ENCODE results near the gene RMRP.

Gene RMRP

DNA sequence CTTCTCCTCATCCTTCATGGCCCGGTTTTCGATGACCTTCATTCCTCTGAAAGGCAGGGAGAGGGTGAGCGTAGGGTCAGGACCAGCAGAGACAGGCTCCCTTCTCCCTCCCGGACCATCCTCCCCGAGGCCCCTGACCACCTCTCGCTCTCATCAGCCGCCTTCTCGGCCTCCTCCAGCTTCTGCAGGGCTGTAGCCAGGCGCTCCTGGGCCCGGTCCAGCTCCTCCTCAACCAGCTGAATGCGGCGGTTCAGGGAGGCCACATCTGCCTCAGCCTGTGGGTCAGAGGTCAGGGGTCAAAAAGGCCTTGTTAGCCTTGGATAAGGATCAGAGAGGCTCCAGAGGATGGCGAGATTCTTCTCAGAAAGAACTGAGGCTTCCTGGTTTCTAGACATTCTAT is 27.7 kb upstream of the RMRP start:
- Histone ChIP-seq H3F3A (ENCODE audit: insufficient read depth, low read length) (no peaks in the 10 kb centered on the region), H3K9ac (ENCODE audit: low read length) (no peak overlapping the region), H3K4me2 (ENCODE audit: low read length) (no peak overlapping the region), H3K36me3 (ENCODE audit: insufficient read depth, low read length) (no peaks in the 10 kb centered on the region), H4K20me1 (ENCODE audit: insufficient read depth, low read length) (no peaks in the 10 kb centered on the region), H3K27me3 (ENCODE audit: insufficient read depth, low read length) (no peaks in the 10 kb centered on the region; the same call in 1 of the 2 replicates), H3K79me2 (ENCODE audit: insufficient read depth, low read length) (no peaks in the 10 kb centered on the region), H3K9me3 (ENCODE audit: low read length) (no peaks in the 10 kb centered on the region), H2AFZ (ENCODE audit: low read length) (no peak overlapping the region), H3K4me1 (ENCODE audit: insufficient read depth, low read length, severe bottlenecking) (peaks cover 34% of the 10 kb centered on the region), H3K27ac (ENCODE audit: low read depth, low read length, poor library complexity, severe bottlenecking) (no peak overlapping the region), H3K4me3 (ENCODE audit: low read depth, low read length, poor library complexity, severe bottlenecking) (no peak overlapping the region), H3K9me2 (ENCODE audit: low read depth, low read length) (no peaks in the 10 kb centered on the region)
- no peak for TF ChIP-seq EZH2 (IDR thresholded peaks at IDR 0.05; ENCODE audit: borderline replicate concordance, low read length)
- TF ChIP-seq, protein P1, sequence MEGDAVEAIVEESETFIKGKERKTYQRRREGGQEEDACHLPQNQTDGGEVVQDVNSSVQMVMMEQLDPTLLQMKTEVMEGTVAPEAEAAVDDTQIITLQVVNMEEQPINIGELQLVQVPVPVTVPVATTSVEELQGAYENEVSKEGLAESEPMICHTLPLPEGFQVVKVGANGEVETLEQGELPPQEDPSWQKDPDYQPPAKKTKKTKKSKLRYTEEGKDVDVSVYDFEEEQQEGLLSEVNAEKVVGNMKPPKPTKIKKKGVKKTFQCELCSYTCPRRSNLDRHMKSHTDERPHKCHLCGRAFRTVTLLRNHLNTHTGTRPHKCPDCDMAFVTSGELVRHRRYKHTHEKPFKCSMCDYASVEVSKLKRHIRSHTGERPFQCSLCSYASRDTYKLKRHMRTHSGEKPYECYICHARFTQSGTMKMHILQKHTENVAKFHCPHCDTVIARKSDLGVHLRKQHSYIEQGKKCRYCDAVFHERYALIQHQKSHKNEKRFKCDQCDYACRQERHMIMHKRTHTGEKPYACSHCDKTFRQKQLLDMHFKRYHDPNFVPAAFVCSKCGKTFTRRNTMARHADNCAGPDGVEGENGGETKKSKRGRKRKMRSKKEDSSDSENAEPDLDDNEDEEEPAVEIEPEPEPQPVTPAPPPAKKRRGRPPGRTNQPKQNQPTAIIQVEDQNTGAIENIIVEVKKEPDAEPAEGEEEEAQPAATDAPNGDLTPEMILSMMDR (IDR thresholded peaks at IDR 0.05; ENCODE audit: low read length) = no peak

DNA sequence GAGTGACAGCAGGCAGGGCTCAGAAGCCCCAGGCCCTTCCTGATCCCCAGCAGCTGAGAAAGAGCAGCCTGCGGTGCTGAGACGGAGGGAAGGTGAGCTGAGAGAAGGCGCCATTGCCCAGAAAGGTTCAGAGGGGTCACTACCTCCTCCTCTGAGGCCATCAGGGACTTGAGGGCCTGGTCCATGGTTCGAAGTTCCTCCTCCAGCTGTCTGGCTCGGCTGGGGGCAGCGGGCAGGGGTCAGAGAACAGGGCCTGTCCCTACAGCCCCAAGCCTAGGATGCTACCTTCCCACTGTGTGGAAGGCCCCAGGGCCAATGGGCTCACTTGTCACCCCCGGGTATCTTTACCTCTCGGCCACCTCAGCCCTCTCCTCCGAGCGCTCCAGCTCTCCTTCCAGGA is 27.1 kb upstream of the RMRP start:
- Histone ChIP-seq H3K4me2 (ENCODE audit: low read length) (no peak overlapping the region), H3K4me3 (ENCODE audit: low read depth, low read length, poor library complexity, severe bottlenecking) (no peak overlapping the region), H3K79me2 (ENCODE audit: insufficient read depth, low read length) (no peaks in the 10 kb centered on the region), H3K9me2 (ENCODE audit: low read depth, low read length) (no peaks in the 10 kb centered on the region), H3K36me3 (ENCODE audit: insufficient read depth, low read length) (no peaks in the 10 kb centered on the region), H2AFZ (ENCODE audit: low read length) (no peak overlapping the region), H4K20me1 (ENCODE audit: insufficient read depth, low read length) (no peaks in the 10 kb centered on the region), H3K9ac (ENCODE audit: low read length) (no peak overlapping the region), H3K4me1 (ENCODE audit: insufficient read depth, low read length, severe bottlenecking) (peaks cover 34% of the 10 kb centered on the region), H3K9me3 (ENCODE audit: low read length) (no peaks in the 10 kb centered on the region), H3K27me3 (ENCODE audit: insufficient read depth, low read length) (no peaks in the 10 kb centered on the region; the same call in 1 of the 2 replicates), H3K27ac (ENCODE audit: low read depth, low read length, poor library complexity, severe bottlenecking) (no peak overlapping the region), H3F3A (ENCODE audit: insufficient read depth, low read length) (no peaks in the 10 kb centered on the region)
- TF ChIP-seq EZH2 (IDR thresholded peaks at IDR 0.05; ENCODE audit: borderline replicate concordance, low read length) = no peak
- TF ChIP-seq, protein P1 (IDR thresholded peaks at IDR 0.05; ENCODE audit: low read length) = no peak

GRCh38 chr9:35683323-35683722 is 25.5 kb upstream of the RMRP start:
- TF ChIP-seq EZH2 (IDR thresholded peaks at IDR 0.05; ENCODE audit: borderline replicate concordance, low read length) = no peak
- TF ChIP-seq, protein P1 (IDR thresholded peaks at IDR 0.05; ENCODE audit: low read length) = no peak
- H4K20me1 ChIP-seq (ENCODE audit: insufficient read depth, low read length) = no peaks in the 10 kb centered on the region
- H3K27me3 ChIP-seq (ENCODE audit: insufficient read depth, low read length) = no peaks in the 10 kb centered on the region; the same call in 1 of the 2 replicates
- no peak overlapping the region for H3K9ac ChIP-seq (ENCODE audit: low read length)
- no peak overlapping the region for H3K4me2 ChIP-seq (ENCODE audit: low read length)
- H3K36me3 ChIP-seq (ENCODE audit: insufficient read depth, low read length) = no peaks in the 10 kb centered on the region
- H3K4me3 ChIP-seq (ENCODE audit: low read depth, low read length, poor library complexity, severe bottlenecking) = no peak overlapping the region
- H3K9me2 ChIP-seq (ENCODE audit: low read depth, low read length) = no peaks in the 10 kb centered on the region
- H3K27ac ChIP-seq (ENCODE audit: low read depth, low read length, poor library complexity, severe bottlenecking) = no peak overlapping the region
- H3K4me1 ChIP-seq (ENCODE audit: insufficient read depth, low read length, severe bottlenecking) = peaks cover 30% of the 10 kb centered on the region
- H3F3A ChIP-seq (ENCODE audit: insufficient read depth, low read length) = no peaks in the 10 kb centered on the region
- no peak overlapping the region for H2AFZ ChIP-seq (ENCODE audit: low read length)
- H3K9me3 ChIP-seq (ENCODE audit: low read length) = no peaks in the 10 kb centered on the region
- no peaks in the 10 kb centered on the region for H3K79me2 ChIP-seq (ENCODE audit: insufficient read depth, low read length)

Measured in OCI-LY1 (cell line).